Kidney (tissue), 14 donors: ENCODE measurements around the gene ZMYM1. TPM values are rescaled to one million over a fixed set of nuclear protein-coding genes. Genes with fewer than 3 reads are reported as not detected.

ENCODE experiments used
- DNase-seq, 5 donors: peaks; one replicate each; pipeline ENCODE4 v3.0.0-alpha.2; 2013 to 2020
- FAIRE-seq: peaks from 2 replicates; lab custom pipeline; 2012; peaks lifted over from hg19 to GRCh38; lab: Jason Lieb, UNC
- H3K27ac ChIP-seq, 2 donors: one replicate each; pipeline ENCODE4 v1.7.0; 2013; ENCODE audit warnings: low read depth in 2 of 2, low read length in 2 of 2, inconsistent platforms in 1 of 2
- H3K27me3 ChIP-seq: one replicate; pipeline ENCODE4 v1.7.1; 2013; ENCODE audit warnings: low read length, inconsistent platforms; ENCODE audit not compliant: control insufficient read depth, insufficient read depth
- H3K36me3 ChIP-seq, 3 donors: one replicate each; pipeline versions ENCODE4 v1.7.0 to v1.7.1; 2013; ENCODE audit warnings: low read length in 3 of 3, control low read depth in 1 of 3, inconsistent platforms in 1 of 3; ENCODE audit not compliant: insufficient read depth in 3 of 3, control insufficient read depth in 2 of 3
- H3K4me1 ChIP-seq, 3 donors: one replicate each; pipeline versions ENCODE4 v1.7.0 to v1.7.1; 2013; ENCODE audit warnings: low read length in 3 of 3, inconsistent platforms in 1 of 3, low read depth in 1 of 3; ENCODE audit not compliant: control insufficient read depth in 2 of 3, insufficient read depth in 2 of 3
- H3K4me3 ChIP-seq, 3 donors: one replicate each; pipeline versions ENCODE4 v1.7.0 to v1.8.1; 2013; ENCODE audit warnings: low read length in 3 of 3, control low read depth in 1 of 3, inconsistent platforms in 1 of 3
- H3K9ac ChIP-seq, 3 donors: one replicate each; pipeline versions ENCODE4 v1.7.0 to v1.7.1; 2013; ENCODE audit warnings: low read length in 3 of 3, control low read depth in 1 of 3, inconsistent platforms in 1 of 3
- H3K9me3 ChIP-seq, 3 donors: one replicate each; pipeline versions ENCODE4 v1.7.0 to v1.7.1; 2013; ENCODE audit warnings: low read length in 3 of 3, control low read depth in 1 of 3, inconsistent platforms in 1 of 3; ENCODE audit not compliant: control insufficient read depth in 2 of 3, insufficient read depth in 1 of 3
- CTCF ChIP-seq: IDR thresholded peaks from 3 replicates; pipeline ENCODE4 v1.5.1; 2012; ENCODE audit warnings: mild to moderate bottlenecking, moderate library complexity, borderline replicate concordance; ENCODE audit not compliant: insufficient read depth; ENCODE audit errors: extremely low read depth
- intact Hi-C: fragments of 100-400 bp; cut with DNase I; formaldehyde crosslinking; loops from one replicate; pipeline ENCODE4 v1.11.1; 2022
- polyA plus RNA-seq: library from polyadenylated mRNA; stranded (reverse); fragments of 350-450 nt; fragmentation: Illumina TruSeq; extraction: RNeasy Lipid Tissue Mini Kit (QIAGEN cat#74804); gene quantifications from one replicate; pipeline ENCODE4 v1.2.3, GENCODE V29; 2014; ENCODE audit warnings: low read depth, low replicate concordance; ENCODE audit not compliant: insufficient read depth
- total RNA-seq: library from RNA; stranded (reverse); fragmentation: NEBNext Ultra II Directional; extraction: Animal tissue kit (Norgen Biotek cat#: 25700); gene quantifications from one replicate; pipeline ENCODE4 v1.2.1, GENCODE V29; 2021
- donor health status: control.
- donor health status: control.
- donor health status: control.
- donor health status: control.
- donor health status: control.
- donor health status: DM: yes; HTN: yes; CAD: no.
- donor health status: Normal renal cell carcinoma (clear cell type).

The ZMYM1 gene
- total and polyA plus RNA-seq, 2 donors from 2014 or later = 2.9 to 18.9 TPM

GRCh38 chr1:35030756-35031446 lies 48.3 kb upstream of the ZMYM1 start:
- peak overlapping the region; percentile 85 to 100 (median 98) for H3K9ac ChIP-seq
- intact Hi-C loops = no loop called here
- H3K27ac ChIP-seq = peak overlapping the region; percentile 90 to 94
- peaks cover 0 to 7% (median 0%) of the 10 kb centered on the region in 3 donors for H3K36me3 ChIP-seq
- TF ChIP-seq CTCF = no peak
- peaks cover 0 to 8% (median 0%) of the 10 kb centered on the region in 3 donors for H3K9me3 ChIP-seq
- peaks cover 0 to 3% (median 0%) of the 10 kb centered on the region in 3 donors for H3K4me1 ChIP-seq
- no peaks in the 10 kb centered on the region for H3K27me3 ChIP-seq
- FAIRE-seq (no peak), DNase-seq (peak in 3 of 5 donors; percentile 21 to 64 (median 62))
- H3K4me3 ChIP-seq = peak overlapping the region; percentile 98 to 100 (median 99)

- H3K27ac ChIP-seq = no peak overlapping the region
- intact Hi-C loops = no loop called here
- no peak for TF ChIP-seq CTCF
- peak overlapping the region; percentile 98 to 100 (median 99) for H3K4me3 ChIP-seq
- peaks cover 0 to 3% (median 0%) of the 10 kb centered on the region in 3 donors for H3K4me1 ChIP-seq
- FAIRE-seq (no peak), DNase-seq (no peak)
- peaks cover 0 to 8% (median 0%) of the 10 kb centered on the region in 3 donors for H3K9me3 ChIP-seq
- H3K36me3 ChIP-seq = peaks cover 0 to 3% (median 0%) of the 10 kb centered on the region in 3 donors
- no peaks in the 10 kb centered on the region for H3K27me3 ChIP-seq
- H3K9ac ChIP-seq = no peak overlapping the region
These were observed 46.8 kb upstream of the ZMYM1 start for GRCh38 chr1:35032384-35032739.

GRCh38 chr1:35033346-35033745 lies 45.8 kb upstream of the ZMYM1 start:
- Histone ChIP-seq H3K4me1 (peaks cover 0 to 3% (median 0%) of the 10 kb centered on the region in 3 donors), H3K4me3 (no peak overlapping the region), H3K9ac (no peak overlapping the region), H3K27ac (no peak overlapping the region), H3K36me3 (no peaks in the 10 kb centered on the region), H3K27me3 (no peaks in the 10 kb centered on the region), H3K9me3 (peaks cover 0 to 8% (median 0%) of the 10 kb centered on the region in 3 donors)
- intact Hi-C loops = no loop called here
- TF ChIP-seq CTCF = no peak
- FAIRE-seq (no peak), DNase-seq (no peak)
